ENCODE data around the gene AHI1.
"Not testable (repeated sequence)": the region's sequence is repeated elsewhere in the genome, so short reads cannot be mapped to it uniquely, and the experiment has no call there.

The AHI1 gene

GRCh38 chr6:135385299-135385698 is 112.2 kb downstream of the AHI1 start:
- no peak for DNase-seq

- no peak for DNase-seq
Measured at GRCh38 chr6:135383766-135384165, 113.8 kb downstream of the AHI1 start.

- DNase-seq: no peak
Measured at GRCh38 chr6:135383301-135383700, 114.2 kb downstream of the AHI1 start.

- no peak for DNase-seq
Measured at GRCh38 chr6:135382182-135382628, 115.3 kb downstream of the AHI1 start.

GRCh38 chr6:135380793-135381192 is 116.7 kb downstream of the AHI1 start:
- DNase-seq: no peak

- no peak for DNase-seq
Measured at GRCh38 chr6:135379647-135380046, 117.9 kb downstream of the AHI1 start.

- DNase-seq: no peak
Measured at GRCh38 chr6:135372758-135373157, 124.8 kb downstream of the AHI1 start.

- DNase-seq: not testable (repeated sequence)
Measured at GRCh38 chr6:135363622-135364021, 133.9 kb downstream of the AHI1 start.

- DNase-seq: no peak
Measured at GRCh38 chr6:135362124-135362523, 135.4 kb downstream of the AHI1 start.

- DNase-seq: no peak
Measured at GRCh38 chr6:135360222-135360621, 137.3 kb downstream of the AHI1 start.

GRCh38 chr6:135358985-135359384 is 138.6 kb downstream of the AHI1 start:
- no peak for DNase-seq

- no peak for DNase-seq
Measured at GRCh38 chr6:135358251-135358821, 139.2 kb downstream of the AHI1 start.

- no peak for DNase-seq
Measured at GRCh38 chr6:135354407-135354806, 143.1 kb downstream of the AHI1 start.

- no peak for DNase-seq
Measured at GRCh38 chr6:135353113-135353512, 144.4 kb downstream of the AHI1 start.

- DNase-seq: no peak
Measured at GRCh38 chr6:135351635-135352034, 145.9 kb downstream of the AHI1 start.

GRCh38 chr6:135347887-135348286 is 149.7 kb downstream of the AHI1 start:
- no peak for DNase-seq

GRCh38 chr6:135346747-135347146 is 150.8 kb downstream of the AHI1 start:
- no peak for DNase-seq

- DNase-seq: no peak
Measured at GRCh38 chr6:135344526-135344925, 153.0 kb downstream of the AHI1 start.

GRCh38 chr6:135339920-135340319 is 157.6 kb downstream of the AHI1 start:
- not testable (repeated sequence) for DNase-seq

- no peak for DNase-seq
Measured at GRCh38 chr6:135334169-135334568, 163.4 kb downstream of the AHI1 start.

GRCh38 chr6:135331002-135331401 is 166.5 kb downstream of the AHI1 start:
- no peak for DNase-seq

- DNase-seq: no peak
Measured at GRCh38 chr6:135329851-135330803, 167.4 kb downstream of the AHI1 start.

GRCh38 chr6:135328136-135328535 is 169.4 kb downstream of the AHI1 start:
- DNase-seq: no peak
